GM12874 (cell line): ENCODE results near the gene MTNR1B.

Experiments used
- CTCF ChIP-seq: IDR thresholded peaks from 2 replicates; pipeline ENCODE4 v1.5.1; 2011; ENCODE audit warnings: low read depth, mild to moderate bottlenecking, control low read depth, low read length, moderate library complexity; ENCODE audit not compliant: insufficient read depth

MTNR1B gene

DNA sequence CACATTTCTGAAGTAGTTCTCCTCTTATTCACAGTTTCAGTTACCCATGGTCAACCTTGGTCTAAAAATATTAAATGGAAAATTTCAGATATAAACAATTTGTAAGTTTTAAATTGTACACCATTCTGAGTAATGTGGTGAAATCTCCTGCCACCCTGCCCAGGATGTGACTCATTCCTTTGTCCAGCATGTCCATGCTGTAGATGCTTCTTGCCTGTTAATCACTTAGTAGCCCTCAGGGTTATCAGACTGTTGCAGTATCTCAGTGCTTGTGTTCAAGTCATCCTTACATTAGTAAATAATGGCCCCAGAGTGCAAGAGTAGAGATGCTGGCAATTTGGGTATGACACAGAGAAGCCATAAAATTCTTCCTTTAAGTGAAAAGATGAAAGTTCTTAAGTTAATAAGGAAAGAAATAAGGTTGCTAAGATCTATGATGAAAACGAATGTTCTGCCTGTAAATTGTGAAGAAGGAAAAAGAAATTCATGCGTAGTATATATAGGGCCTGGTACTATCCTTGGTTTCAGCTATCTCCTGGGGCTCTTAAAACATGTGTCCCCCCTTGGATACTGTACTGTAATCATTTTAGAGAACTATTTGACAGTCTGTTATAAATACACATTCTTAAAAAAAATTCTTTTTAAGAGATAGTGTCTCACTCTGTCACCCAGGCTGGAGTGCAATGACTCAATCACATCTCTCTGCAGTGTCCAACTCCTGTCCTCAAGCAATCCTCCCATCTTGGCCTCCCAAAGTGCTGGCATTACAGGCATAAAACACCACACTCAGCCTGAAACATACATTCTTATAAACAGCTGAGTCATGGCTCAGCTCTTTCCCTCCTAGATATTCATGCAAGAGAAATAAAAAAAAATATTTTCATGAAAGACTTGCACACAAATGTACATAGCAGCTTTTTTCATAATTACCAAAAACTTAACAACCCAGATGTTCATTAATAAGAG is 31.3 kb downstream of the MTNR1B start:
- no peak for TF ChIP-seq CTCF

DNA sequence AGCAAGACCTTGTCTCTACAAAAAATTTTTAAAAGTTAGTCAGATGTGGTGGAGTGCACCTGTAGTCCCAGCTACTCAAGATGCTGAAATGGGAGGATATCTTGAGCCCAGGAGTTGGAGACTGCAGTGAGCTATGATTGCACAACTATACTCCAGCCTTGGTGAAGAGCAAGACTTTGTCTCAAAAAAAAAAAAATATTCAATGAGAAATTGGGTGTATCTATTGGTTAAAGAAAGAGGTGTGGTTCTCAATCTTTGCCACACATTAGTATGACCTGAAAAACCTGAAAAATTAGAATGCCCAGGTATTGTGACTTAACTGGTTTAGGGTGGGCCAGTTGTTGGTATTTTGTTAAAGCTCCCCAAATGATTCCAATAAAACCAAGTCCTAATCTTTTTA is 32.4 kb downstream of the MTNR1B start:
- TF ChIP-seq CTCF = no peak

DNA sequence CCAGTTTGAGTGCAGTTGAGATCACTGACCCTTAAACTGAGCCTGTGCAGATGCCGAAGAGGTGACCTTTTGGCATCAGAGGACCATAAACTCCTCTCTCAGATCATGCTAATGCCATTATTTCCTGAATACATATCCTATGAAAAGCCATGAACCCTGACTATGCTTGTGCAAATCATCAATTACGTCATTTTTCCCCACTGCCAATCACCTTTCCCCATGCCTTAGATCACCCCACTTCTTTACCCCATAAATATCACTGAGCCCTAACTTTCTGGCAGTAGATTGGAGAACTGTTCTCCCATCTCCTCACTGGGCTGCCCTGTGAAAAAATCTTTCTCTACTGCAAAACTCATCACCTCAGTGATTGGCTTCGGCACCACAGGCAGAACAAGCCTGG is 32.9 kb downstream of the MTNR1B start:
- TF ChIP-seq CTCF = no peak

DNA sequence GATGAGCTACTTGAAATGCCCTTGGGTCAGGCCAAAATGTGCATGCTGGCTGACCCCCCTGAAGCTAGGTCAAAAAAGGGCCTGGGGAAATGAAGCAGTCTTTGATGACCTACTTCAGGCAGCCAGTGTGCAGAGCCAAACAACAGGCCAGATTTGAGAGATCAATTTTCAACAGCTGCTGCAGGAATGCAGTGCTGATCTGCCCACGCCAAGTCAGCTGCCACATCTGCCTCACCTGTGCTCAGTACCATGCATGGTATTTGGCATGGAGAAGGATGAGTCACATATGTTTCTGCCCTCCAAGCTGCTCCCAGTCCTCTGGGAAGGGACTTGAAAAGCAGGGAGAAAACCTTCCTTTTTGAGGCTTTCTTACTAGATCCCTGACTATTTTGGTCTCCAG is 35.8 kb downstream of the MTNR1B start:
- no peak for TF ChIP-seq CTCF

- TF ChIP-seq CTCF = no peak
Measured at GRCh38 chr11:93013646-93014045, 44.2 kb downstream of the MTNR1B start.

DNA sequence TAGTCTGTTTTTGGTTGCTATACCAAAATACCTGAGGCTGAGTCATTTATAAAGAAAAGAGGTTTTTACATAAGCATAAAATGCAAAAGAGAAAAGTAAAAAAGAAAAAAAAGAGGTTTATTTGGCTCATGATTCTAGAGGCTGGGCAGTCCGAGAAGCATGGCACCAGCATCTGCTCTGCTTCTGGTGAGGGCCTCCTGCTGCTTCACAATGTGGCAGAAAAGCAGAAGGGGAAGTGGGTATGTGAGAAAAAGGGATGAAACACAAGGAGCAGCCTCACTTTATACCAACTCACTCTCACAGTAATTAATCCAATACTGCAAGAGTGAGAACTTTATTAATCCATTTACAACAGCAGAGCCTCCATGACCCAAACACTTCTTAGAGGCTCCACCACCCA is 47.1 kb downstream of the MTNR1B start:
- no peak for TF ChIP-seq CTCF

DNA sequence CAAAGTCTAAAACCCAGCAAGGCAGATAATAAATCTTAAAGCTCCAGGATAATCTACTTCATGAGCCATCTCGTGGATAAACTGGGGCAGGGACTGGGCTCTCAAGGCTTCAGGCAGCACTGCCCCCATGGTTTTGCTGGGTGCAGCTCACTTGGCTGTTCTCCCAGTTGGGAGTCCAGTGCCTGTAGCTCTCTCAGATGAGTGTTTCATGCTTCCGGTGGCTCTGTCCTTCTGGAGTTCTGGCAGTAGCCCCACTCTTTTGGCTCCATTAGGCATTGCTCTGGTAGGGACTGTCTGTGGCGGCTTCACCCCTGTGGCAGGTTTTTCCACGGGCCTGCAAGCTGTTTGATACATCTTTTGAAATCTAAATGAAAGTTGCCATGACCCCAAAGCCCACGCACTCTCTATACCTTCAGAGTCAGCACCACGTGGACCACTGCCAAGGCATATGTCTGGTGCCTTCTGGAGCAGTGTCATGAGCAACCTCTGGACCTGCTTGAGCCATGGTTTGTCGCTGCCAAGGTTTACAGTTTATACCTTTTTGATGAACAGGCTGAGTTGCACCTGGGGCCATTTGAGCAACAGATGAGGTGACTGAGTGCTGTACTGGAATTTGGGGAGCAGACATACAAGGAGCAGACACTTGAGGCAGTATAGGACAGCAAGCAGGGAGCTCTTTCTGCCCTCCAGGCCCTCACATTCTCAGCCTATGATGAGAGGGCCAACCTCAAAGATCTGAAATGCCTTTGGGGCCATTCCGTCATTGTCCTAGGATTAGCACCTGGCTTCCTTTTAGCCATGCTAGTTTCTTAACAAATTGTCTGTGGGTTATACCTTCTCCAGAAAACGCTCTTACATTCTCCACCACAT is 48.6 kb downstream of the MTNR1B start:
- no peak for TF ChIP-seq CTCF
